SK-N-SH treated with all-trans-retinoic acid at 6 μM for 48 hours (cell line): Measurements from ENCODE around the gene AP2B1.
"Not testable (repeated sequence)": the region's sequence is repeated elsewhere in the genome, so short reads cannot be mapped to it uniquely, and the experiment has no call there.

Experiments
- ATAC-seq: fragments of 200-7000 bp; cut with Tn5 transposase; 3 replicates; pipeline ENCODE4 v1.9.1; 2020; ENCODE audit warnings: mild to moderate bottlenecking, moderate library complexity
- ARNTL ChIP-seq: fragments of 450-650 bp; formaldehyde crosslinking; IDR thresholded peaks from 2 replicates; pipeline ENCODE4 v1.5.0; 2020; ENCODE audit warnings: low read depth, mild to moderate bottlenecking, moderate library complexity, borderline replicate concordance
- BACH2 ChIP-seq: fragments of 250-450 bp; sonication (Bioruptor Pico); IDR thresholded peaks from 2 replicates; pipeline ENCODE4 v1.9.0; 2021; ENCODE audit warnings: mild to moderate bottlenecking, borderline replicate concordance
- CSDC2 ChIP-seq: fragments of 250-450 bp; sonication (Bioruptor Pico); IDR thresholded peaks from 2 replicates; pipeline ENCODE4 v1.5.0; 2020; ENCODE audit warnings: mild to moderate bottlenecking, moderate library complexity
- CSRNP3 ChIP-seq: fragments of 250-450 bp; sonication (Bioruptor Pico); IDR thresholded peaks from 2 replicates; pipeline ENCODE4 v1.5.1; 2021; ENCODE audit warnings: mild to moderate bottlenecking, moderate library complexity
- ESRRG ChIP-seq: fragments of 250-450 bp; sonication (Bioruptor Pico); IDR thresholded peaks from 2 replicates; pipeline ENCODE4 v1.6.1; 2021; ENCODE audit warnings: mild to moderate bottlenecking
- ISL1 ChIP-seq: fragments of 250-450 bp; sonication (Bioruptor Pico); IDR thresholded peaks from 2 replicates; pipeline ENCODE4 v2.1.2; 2022; ENCODE audit warnings: mild to moderate bottlenecking, moderate library complexity
- OSR1 ChIP-seq: fragments of 250-450 bp; sonication (Bioruptor Pico); IDR thresholded peaks from 2 replicates; pipeline ENCODE4 v1.8.0; 2022; ENCODE audit warnings: moderate library complexity, mild to moderate bottlenecking, inconsistent platforms
- PATZ1 ChIP-seq: fragments of 250-450 bp; sonication (Bioruptor Pico); IDR thresholded peaks from 2 replicates; pipeline ENCODE4 v1.8.0; 2020; ENCODE audit warnings: mild to moderate bottlenecking, moderate library complexity, borderline replicate concordance
- POU6F1 ChIP-seq: fragments of 250-450 bp; sonication (Bioruptor Pico); IDR thresholded peaks from 2 replicates; pipeline ENCODE4 v1.8.0; 2021; ENCODE audit warnings: low read depth, mild to moderate bottlenecking, moderate library complexity, borderline replicate concordance
- PPARA ChIP-seq: fragments of 250-450 bp; sonication (Bioruptor Pico); IDR thresholded peaks from 2 replicates; pipeline ENCODE4 v1.5.0; 2020; ENCODE audit warnings: mild to moderate bottlenecking, borderline replicate concordance
- RARB ChIP-seq: fragments of 250-450 bp; sonication (Bioruptor Pico); IDR thresholded peaks from 2 replicates; pipeline ENCODE4 v1.8.0; 2021; ENCODE audit warnings: mild to moderate bottlenecking, moderate library complexity
- SNAI2 ChIP-seq: fragments of 250-450 bp; sonication (Bioruptor Pico); IDR thresholded peaks from 2 replicates; pipeline ENCODE4 v1.5.0; 2020; ENCODE audit warnings: mild to moderate bottlenecking, moderate library complexity
- TCF4 ChIP-seq: fragments of 250-450 bp; sonication (Bioruptor Pico); IDR thresholded peaks from 2 replicates; pipeline ENCODE4 v1.8.0; 2021; ENCODE audit warnings: mild to moderate bottlenecking, moderate library complexity, borderline replicate concordance
- TOX ChIP-seq: fragments of 250-450 bp; sonication (Bioruptor Pico); IDR thresholded peaks from 2 replicates; pipeline ENCODE4 v1.8.0; 2021; ENCODE audit warnings: mild to moderate bottlenecking, moderate library complexity, borderline replicate concordance
- TSHZ2 ChIP-seq: fragments of 250-450 bp; sonication (Bioruptor Pico); IDR thresholded peaks from 2 replicates; pipeline ENCODE4 v1.5.0; 2020; ENCODE audit warnings: mild to moderate bottlenecking, moderate library complexity
- ZC3H10 ChIP-seq: fragments of 250-450 bp; sonication (Bioruptor Pico); IDR thresholded peaks from 2 replicates; pipeline ENCODE4 v1.5.1; 2021; ENCODE audit warnings: mild to moderate bottlenecking, moderate library complexity
- ZFP3 ChIP-seq: fragments of 250-450 bp; sonication (Bioruptor Pico); IDR thresholded peaks from 2 replicates; pipeline ENCODE4 v1.5.0; 2020; ENCODE audit warnings: mild to moderate bottlenecking, moderate library complexity
- ZNF565 ChIP-seq: fragments of 450-650 bp; formaldehyde crosslinking; conservative IDR thresholded peaks from 2 replicates; pipeline ENCODE4 v1.5.0; 2020; ENCODE audit warnings: low read depth, mild to moderate bottlenecking, moderate library complexity
- ZNF8 ChIP-seq: fragments of 450-650 bp; formaldehyde crosslinking; IDR thresholded peaks from 2 replicates; pipeline ENCODE4 v1.5.0; 2020; ENCODE audit warnings: mild to moderate bottlenecking, moderate library complexity
- TF ChIP-seq, protein P1 (sequence below): fragments of 250-450 bp; sonication (Bioruptor Pico); IDR thresholded peaks from 2 replicates; pipeline ENCODE4 v1.5.1; 2020; ENCODE audit warnings: low read depth, mild to moderate bottlenecking, moderate library complexity

The AP2B1 gene

GRCh38 chr17:35749560-35750412 is 162.7 kb downstream of the AP2B1 start:
- TF ChIP-seq CSRNP3 (CRISPR knock-in tag) (no peak), TCF4 (no peak), ESRRG (CRISPR knock-in tag) (no peak), ARNTL (CRISPR knock-in tag) (no peak), RARB (CRISPR knock-in tag) (no peak), ISL1 (no peak), POU6F1 (CRISPR knock-in tag) (no peak), ZNF8 (CRISPR knock-in tag) (no peak), BACH2 (CRISPR knock-in tag) (no peak), CSDC2 (CRISPR knock-in tag) (no peak), TSHZ2 (CRISPR knock-in tag) (no peak), OSR1 (CRISPR knock-in tag) (no peak), PPARA (no peak), SNAI2 (no peak), ZNF565 (CRISPR knock-in tag) (no peak)
- no peak for ATAC-seq

DNA sequence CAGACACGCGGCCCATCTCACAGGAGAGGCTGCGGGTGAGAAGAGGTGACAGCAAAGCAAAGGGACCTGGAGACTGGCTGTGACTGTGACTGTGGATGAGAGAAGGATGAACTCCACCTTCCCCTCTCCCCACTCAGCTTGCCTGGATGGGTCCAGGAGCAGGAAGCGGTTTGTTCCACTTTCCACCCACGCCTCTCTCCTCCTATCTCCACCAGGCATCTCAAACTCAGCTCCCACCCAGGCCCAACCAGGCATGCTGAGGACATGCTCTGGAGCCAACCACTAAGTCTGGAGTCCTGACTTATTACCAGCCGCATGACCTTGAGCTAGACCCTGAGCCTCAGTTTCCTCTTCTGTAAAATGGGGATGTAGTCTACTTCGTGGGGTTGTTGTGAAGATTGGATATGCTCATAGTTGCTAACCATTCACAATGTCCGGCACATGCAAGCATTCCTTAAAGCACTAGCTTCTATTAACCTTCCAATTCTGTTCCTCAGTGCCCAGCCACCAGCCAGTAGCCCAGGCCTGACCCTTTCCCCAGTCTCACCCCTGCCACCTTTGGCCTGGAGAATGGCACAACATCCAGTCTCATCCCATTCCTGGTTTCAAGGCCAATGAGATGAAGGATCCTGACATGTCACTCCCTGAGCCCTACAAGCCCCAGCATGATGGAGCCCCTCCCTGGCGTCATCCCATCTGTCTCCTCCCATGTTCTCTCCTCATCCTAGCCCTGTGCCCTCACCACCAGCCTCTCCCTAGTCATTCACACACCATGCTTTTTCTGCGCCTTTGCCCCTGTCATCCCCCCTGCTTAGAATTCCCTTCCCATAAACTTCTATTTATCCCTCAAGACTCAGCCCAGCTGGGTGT is 163.6 kb downstream of the AP2B1 start:
- no peak for ATAC-seq
- TF ChIP-seq PATZ1 (CRISPR knock-in tag) (no peak), CSRNP3 (CRISPR knock-in tag) (no peak), TSHZ2 (CRISPR knock-in tag) (no peak), ZFP3 (CRISPR knock-in tag) (no peak), OSR1 (CRISPR knock-in tag) (no peak), TCF4 (no peak), ZC3H10 (CRISPR knock-in tag) (no peak), RARB (CRISPR knock-in tag) (no peak), TOX (CRISPR knock-in tag) (no peak), ESRRG (CRISPR knock-in tag) (no peak)
- TF ChIP-seq, protein P1, sequence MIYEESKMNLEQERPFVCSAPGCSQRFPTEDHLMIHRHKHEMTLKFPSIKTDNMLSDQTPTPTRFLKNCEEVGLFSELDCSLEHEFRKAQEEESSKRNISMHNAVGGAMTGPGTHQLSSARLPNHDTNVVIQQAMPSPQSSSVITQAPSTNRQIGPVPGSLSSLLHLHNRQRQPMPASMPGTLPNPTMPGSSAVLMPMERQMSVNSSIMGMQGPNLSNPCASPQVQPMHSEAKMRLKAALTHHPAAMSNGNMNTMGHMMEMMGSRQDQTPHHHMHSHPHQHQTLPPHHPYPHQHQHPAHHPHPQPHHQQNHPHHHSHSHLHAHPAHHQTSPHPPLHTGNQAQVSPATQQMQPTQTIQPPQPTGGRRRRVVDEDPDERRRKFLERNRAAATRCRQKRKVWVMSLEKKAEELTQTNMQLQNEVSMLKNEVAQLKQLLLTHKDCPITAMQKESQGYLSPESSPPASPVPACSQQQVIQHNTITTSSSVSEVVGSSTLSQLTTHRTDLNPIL (CRISPR knock-in tag) = no peak
- TF ChIP-seq, all 23 proteins: peak for 0

GRCh38 chr17:35751541-35751940 is 164.4 kb downstream of the AP2B1 start:
- ATAC-seq = not testable (repeated sequence)
